GM13976 (cell line): Measurements from ENCODE around the gene OSM.
A peak's percentile ranks its signal among the peaks of the same experiment; 100 is the strongest.

Experiments
- DNase-seq: peaks from one replicate; pipeline ENCODE4 v3.0.0; 2012; ENCODE audit warnings: low spot score
- CTCF ChIP-seq: IDR thresholded peaks from 2 replicates; pipeline ENCODE4 v1.5.1; 2012; ENCODE audit warnings: borderline replicate concordance, mild to moderate bottlenecking; ENCODE audit not compliant: insufficient read depth; ENCODE audit errors: extremely low read depth, missing control alignments, control extremely low read depth
- in situ Hi-C: fragments of 300-500 bp; cut with MboI; formaldehyde crosslinking; loops from one replicate; pipeline ENCODE4 v1.12.0; 2022; ENCODE audit warnings: low sequenced_read_pairs, mixed read lengths, inconsistent platforms; ENCODE audit not compliant: unreplicated experiment

Gene OSM

GRCh38 chr22:30293026-30293425, 26.4 kb upstream of the OSM start:
- no peak for DNase-seq
- in situ Hi-C loops, result no loop called here
- TF ChIP-seq CTCF, result no peak

- no peak for DNase-seq
- in situ Hi-C loops, result no loop called here
- no peak for TF ChIP-seq CTCF
These were observed 25.7 kb upstream of the OSM start for GRCh38 chr22:30292069-30292970.

GRCh38 chr22:30291058-30291892, 24.6 kb upstream of the OSM start:
- no peak for DNase-seq

GRCh38 chr22:30290342-30291057, 23.8 kb upstream of the OSM start:
- peak; percentile 61 for DNase-seq
- TF ChIP-seq CTCF, result no peak
- in situ Hi-C loops, result no loop called here

More at GRCh38 chr22:30291058-30291892, 24.6 kb upstream of the OSM start:
- no peak for TF ChIP-seq CTCF
- in situ Hi-C loops, result no loop called here

GRCh38 chr22:30289980-30290313, 23.3 kb upstream of the OSM start:
- no peak for TF ChIP-seq CTCF
- in situ Hi-C loops, result loop anchor here (5.0 kb wide), 1 partner anchor 102 kb away; no protein-coding TSS in a partner anchor
- no peak for DNase-seq
